Jurkat, Clone E6-1 (cell line): ENCODE measurements around the gene GULP1.
"Not testable (repeated sequence)": the region's sequence is repeated elsewhere in the genome, so short reads cannot be mapped to it uniquely, and the experiment has no call there.

Source experiments
- DNase-seq: peaks from one replicate; pipeline ENCODE4 v3.0.0-alpha.2; 2011; ENCODE audit warnings: low read depth, low spot score
- H3K4me3 ChIP-seq: 2 replicates; pipeline ENCODE4 v1.5.1; 2011; ENCODE audit warnings: mild to moderate bottlenecking, low read length, control low read depth, moderate library complexity

The GULP1 gene

GRCh38 chr2:188495969-188496431, 204.3 kb downstream of the GULP1 start:
- H3K4me3 ChIP-seq: no peak overlapping the region
- no peak for DNase-seq

GRCh38 chr2:188497726-188498125, 206.1 kb downstream of the GULP1 start:
- H3K4me3 ChIP-seq: no peak overlapping the region
- no peak for DNase-seq

GRCh38 chr2:188503975-188504374, 212.3 kb downstream of the GULP1 start:
- no peak overlapping the region for H3K4me3 ChIP-seq
- no peak for DNase-seq

GRCh38 chr2:188506843-188507242, 215.2 kb downstream of the GULP1 start:
- DNase-seq: no peak
- no peak overlapping the region for H3K4me3 ChIP-seq

- H3K4me3 ChIP-seq: no peak overlapping the region
- DNase-seq: no peak
These were observed 219.7 kb downstream of the GULP1 start for GRCh38 chr2:188511346-188511745.

GRCh38 chr2:188512456-188512855, 220.8 kb downstream of the GULP1 start:
- DNase-seq: peak; percentile 6

GRCh38 chr2:188515918-188516317, 224.2 kb downstream of the GULP1 start:
- no peak overlapping the region for H3K4me3 ChIP-seq
- DNase-seq: no peak

More at GRCh38 chr2:188512456-188512855, 220.8 kb downstream of the GULP1 start:
- no peak overlapping the region for H3K4me3 ChIP-seq

GRCh38 chr2:188517549-188518215, 226.0 kb downstream of the GULP1 start:
- no peak for DNase-seq
- H3K4me3 ChIP-seq: no peak overlapping the region

- no peak overlapping the region for H3K4me3 ChIP-seq
- no peak for DNase-seq
These were observed 226.7 kb downstream of the GULP1 start for GRCh38 chr2:188518381-188518780.

GRCh38 chr2:188519136-188519535, 227.5 kb downstream of the GULP1 start:
- DNase-seq: no peak
- no peak overlapping the region for H3K4me3 ChIP-seq

- no peak overlapping the region for H3K4me3 ChIP-seq
- no peak for DNase-seq
These were observed 230.8 kb downstream of the GULP1 start for GRCh38 chr2:188522517-188522916.

- no peak for DNase-seq
- no peak overlapping the region for H3K4me3 ChIP-seq
These were observed 232.2 kb downstream of the GULP1 start for GRCh38 chr2:188523919-188524318.

- H3K4me3 ChIP-seq: no peak overlapping the region
- DNase-seq: peak; percentile 40
These were observed 232.9 kb downstream of the GULP1 start for GRCh38 chr2:188524519-188525113.

GRCh38 chr2:188526701-188527100, 235.0 kb downstream of the GULP1 start:
- no peak overlapping the region for H3K4me3 ChIP-seq
- no peak for DNase-seq

- DNase-seq: no peak
- no peak overlapping the region for H3K4me3 ChIP-seq
These were observed 235.5 kb downstream of the GULP1 start for GRCh38 chr2:188527141-188527540.

- H3K4me3 ChIP-seq: no peak overlapping the region
- DNase-seq: no peak
These were observed 235.9 kb downstream of the GULP1 start for GRCh38 chr2:188527581-188527993.

- no peak for DNase-seq
- no peak overlapping the region for H3K4me3 ChIP-seq
These were observed 238.0 kb downstream of the GULP1 start for GRCh38 chr2:188529710-188530109.

GRCh38 chr2:188534875-188535274, 243.2 kb downstream of the GULP1 start:
- no peak for DNase-seq
- no peak overlapping the region for H3K4me3 ChIP-seq

GRCh38 chr2:188551671-188552070, 260.0 kb downstream of the GULP1 start:
- no peak for DNase-seq
- no peak overlapping the region for H3K4me3 ChIP-seq

GRCh38 chr2:188557081-188557480, 265.4 kb downstream of the GULP1 start:
- no peak overlapping the region for H3K4me3 ChIP-seq
- no peak for DNase-seq

GRCh38 chr2:188559455-188559854, 267.8 kb downstream of the GULP1 start:
- H3K4me3 ChIP-seq, DNase-seq: not testable (repeated sequence)
